RWPE2 (cell line): ENCODE results near the gene DNASE1L3.

Experiments
- ATAC-seq: fragments of 200-7000 bp; cut with Tn5 transposase; 3 replicates; pipeline ENCODE4 v1.9.1; 2021; ENCODE audit warnings: low read depth
- DNase-seq: peaks from one replicate; pipeline ENCODE4 v3.0.0-alpha.2; 2020; ENCODE audit warnings: low spot score
- H3K27ac ChIP-seq: fragments of 450-650 bp; 2 replicates; pipeline ENCODE4 v1.5.1; 2017; ENCODE audit warnings: mild to moderate bottlenecking; ENCODE audit not compliant: poor library complexity, severe bottlenecking
- H3K27me3 ChIP-seq: fragments of 250-450 bp; sonication (Bioruptor Pico); 2 replicates; pipeline ENCODE4 v1.5.1; 2021; ENCODE audit warnings: mild to moderate bottlenecking, moderate library complexity; ENCODE audit not compliant: insufficient read depth, poor library complexity, severe bottlenecking
- H3K36me3 ChIP-seq: fragments of 250-450 bp; sonication (Bioruptor Pico); 2 replicates; pipeline ENCODE4 v1.5.1; 2020; ENCODE audit warnings: low read depth, mild to moderate bottlenecking, moderate library complexity
- H3K4me1 ChIP-seq: fragments of 250-450 bp; sonication (Bioruptor Pico); 2 replicates; pipeline ENCODE4 v1.5.1; 2021; ENCODE audit warnings: mild to moderate bottlenecking, moderate library complexity; ENCODE audit not compliant: insufficient read depth, poor library complexity, severe bottlenecking
- H3K4me3 ChIP-seq: fragments of 250-450 bp; sonication (Bioruptor Pico); 2 replicates; pipeline ENCODE4 v1.5.1; 2021; ENCODE audit warnings: mild to moderate bottlenecking, moderate library complexity; ENCODE audit not compliant: severe bottlenecking
- H3K9me3 ChIP-seq: fragments of 250-450 bp; sonication (Bioruptor Pico); 2 replicates; pipeline ENCODE4 v1.5.1; 2021; ENCODE audit warnings: mild to moderate bottlenecking, moderate library complexity; ENCODE audit not compliant: severe bottlenecking
- CTCF ChIP-seq: fragments of 450-650 bp; IDR thresholded peaks from one replicate; pipeline ENCODE4 v1.5.1; 2017; ENCODE audit warnings: mild to moderate bottlenecking, moderate library complexity; ENCODE audit not compliant: poor library complexity, severe bottlenecking

DNASE1L3 gene

GRCh38 chr3:58153371-58153770 lies 57.4 kb downstream of the DNASE1L3 start:
- H3K9me3 ChIP-seq: no peaks in the 10 kb centered on the region
- no peak overlapping the region for H3K4me3 ChIP-seq
- H3K27ac ChIP-seq: no peak overlapping the region
- no peaks in the 10 kb centered on the region for H3K27me3 ChIP-seq
- TF ChIP-seq CTCF: no peak
- DNase-seq (no peak), ATAC-seq (no peak)
- H3K4me1 ChIP-seq: no peaks in the 10 kb centered on the region
- peaks cover 100% of the 10 kb centered on the region for H3K36me3 ChIP-seq

GRCh38 chr3:58152225-58153015 lies 58.4 kb downstream of the DNASE1L3 start:
- DNase-seq: no peak
- Histone ChIP-seq H3K4me1 (no peaks in the 10 kb centered on the region), H3K9me3 (no peaks in the 10 kb centered on the region), H3K27me3 (no peaks in the 10 kb centered on the region), H3K4me3 (no peak overlapping the region), H3K27ac (no peak overlapping the region), H3K36me3 (peaks cover 100% of the 10 kb centered on the region)
- no peak for ATAC-seq
- no peak for TF ChIP-seq CTCF

GRCh38 chr3:58151637-58152036 lies 59.1 kb downstream of the DNASE1L3 start:
- H3K4me1 ChIP-seq: no peaks in the 10 kb centered on the region
- no peak overlapping the region for H3K4me3 ChIP-seq
- TF ChIP-seq CTCF: no peak
- no peaks in the 10 kb centered on the region for H3K9me3 ChIP-seq
- no peaks in the 10 kb centered on the region for H3K27me3 ChIP-seq
- peaks cover 100% of the 10 kb centered on the region for H3K36me3 ChIP-seq
- ATAC-seq (no peak), DNase-seq (no peak)
- H3K27ac ChIP-seq: no peak overlapping the region

- Histone ChIP-seq H3K36me3 (peaks cover 100% of the 10 kb centered on the region), H3K4me1 (no peaks in the 10 kb centered on the region), H3K27me3 (no peaks in the 10 kb centered on the region), H3K4me3 (no peak overlapping the region), H3K27ac (no peak overlapping the region), H3K9me3 (no peaks in the 10 kb centered on the region)
- ATAC-seq (no peak), DNase-seq (no peak)
- no peak for TF ChIP-seq CTCF
Measured at GRCh38 chr3:58150810-58151199, 60.0 kb downstream of the DNASE1L3 start.

- no peak for ATAC-seq
- no peak overlapping the region for H3K4me3 ChIP-seq
- peaks cover 100% of the 10 kb centered on the region for H3K36me3 ChIP-seq
Measured at GRCh38 chr3:58150130-58150809, 60.5 kb downstream of the DNASE1L3 start.

More at GRCh38 chr3:58150130-58150809, 60.5 kb downstream of the DNASE1L3 start:
- Histone ChIP-seq H3K27me3 (no peaks in the 10 kb centered on the region), H3K9me3 (no peaks in the 10 kb centered on the region), H3K4me1 (no peaks in the 10 kb centered on the region), H3K27ac (no peak overlapping the region)
- TF ChIP-seq CTCF: no peak
- DNase-seq: no peak
